22Rv1 (cell line): Measurements from ENCODE around the gene SP110.

ENCODE experiments used
- CTCF ChIP-seq: fragments of 450-650 bp; IDR thresholded peaks from 2 replicates; pipeline ENCODE4 v1.5.1; 2017; ENCODE audit warnings: mild to moderate bottlenecking
- ZFX ChIP-seq: fragments of 450-650 bp; IDR thresholded peaks from 2 replicates; pipeline ENCODE4 v1.6.1; 2017; ENCODE audit warnings: antibody characterized with exemption, borderline replicate concordance

- TF ChIP-seq CTCF = no peak
- TF ChIP-seq ZFX = no peak
Measured at GRCh38 chr2:230208576-230208975, 11.2 kb downstream of the SP110 start.
